NCI-H2196 (cell line): ENCODE results near the gene QRICH1.

ENCODE experiments used
- DNase-seq: peaks from one replicate; lab custom pipeline; 2025; ENCODE audit not compliant: unreplicated experiment; lab: John Stamatoyannopoulos, UW

Gene QRICH1

DNA sequence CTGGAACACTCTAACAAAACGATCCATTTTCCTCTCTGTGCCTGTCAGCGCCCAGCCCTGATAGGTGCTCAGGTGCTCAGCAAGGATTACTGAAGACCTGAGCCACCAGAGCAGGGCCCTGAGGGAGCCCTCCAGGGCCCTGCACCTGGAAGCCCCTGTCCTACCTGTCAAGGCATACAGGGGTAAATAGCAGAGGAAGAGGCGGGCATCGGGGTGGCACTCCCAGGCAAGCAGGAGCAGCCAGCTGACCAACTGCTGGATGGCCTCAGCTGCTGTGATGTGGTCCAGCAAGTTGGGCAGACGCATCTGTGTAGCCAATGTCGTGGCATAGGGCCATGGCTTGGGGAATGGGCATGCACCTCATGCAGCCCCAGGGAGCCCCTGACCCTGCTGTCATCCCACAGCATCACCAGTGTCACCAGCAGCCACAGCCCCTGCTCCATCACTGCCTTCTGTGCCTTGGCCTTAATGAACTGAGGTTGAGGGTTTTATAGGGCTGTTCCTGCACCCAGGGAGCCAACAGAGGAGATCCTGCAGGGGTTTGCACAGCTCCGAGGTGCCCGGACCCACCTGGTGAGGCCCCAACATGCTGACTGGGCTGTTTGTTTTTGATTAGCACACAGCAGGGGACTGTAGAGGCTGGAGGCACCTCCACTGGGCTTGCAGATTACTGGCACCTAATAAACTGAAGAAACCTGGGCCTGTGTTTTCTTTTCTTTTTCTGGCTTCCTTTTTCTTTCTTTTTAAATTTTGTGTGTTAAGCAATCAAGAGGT, 94.6 kb downstream of the QRICH1 start:
- DNase-seq, result no peak

DNA sequence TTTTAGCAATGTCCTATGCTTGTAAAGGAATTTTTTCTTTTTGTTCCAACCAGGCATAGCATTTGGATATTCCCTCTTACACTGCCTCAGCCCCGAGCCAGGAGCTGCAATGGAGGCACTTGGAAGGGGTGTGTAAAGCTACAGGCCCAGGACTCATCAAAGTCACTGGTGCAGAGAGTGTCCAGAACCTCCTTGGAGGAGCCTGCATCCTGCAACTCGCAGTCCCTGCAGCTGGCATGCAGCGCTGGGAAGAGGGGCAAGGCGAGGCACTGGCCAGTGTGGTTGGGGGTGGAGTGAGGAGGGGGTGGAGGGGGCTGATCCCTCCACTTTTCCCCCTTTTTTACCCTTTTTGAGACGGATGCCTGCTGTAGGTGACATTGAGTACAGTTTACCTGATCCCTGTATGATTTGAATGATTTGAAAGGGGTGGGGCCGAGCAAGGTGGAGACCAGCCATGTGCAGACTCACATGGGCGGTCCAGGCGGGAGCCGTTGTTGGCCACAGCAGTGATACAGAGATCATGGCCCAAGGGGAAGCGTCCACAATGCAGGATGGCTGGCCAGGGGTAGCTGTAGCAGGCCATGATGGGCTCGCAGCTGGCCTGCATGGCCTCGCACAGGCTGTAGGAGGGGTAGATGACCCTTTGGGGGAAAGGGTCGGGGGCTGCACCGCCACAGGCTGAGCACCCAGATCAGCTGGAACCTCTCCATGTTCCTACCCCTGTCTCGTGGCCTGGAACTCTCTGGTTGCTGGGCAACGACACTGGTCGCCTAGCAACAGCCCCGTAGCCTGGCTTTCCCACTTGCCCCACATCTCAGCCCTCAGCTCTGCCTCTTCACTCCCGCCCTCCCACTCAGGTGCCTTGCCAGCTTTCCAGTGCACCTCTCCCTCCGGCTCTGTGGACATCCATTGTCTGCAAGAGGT, 95.9 kb downstream of the QRICH1 start:
- DNase-seq, result peak; percentile 48

DNA sequence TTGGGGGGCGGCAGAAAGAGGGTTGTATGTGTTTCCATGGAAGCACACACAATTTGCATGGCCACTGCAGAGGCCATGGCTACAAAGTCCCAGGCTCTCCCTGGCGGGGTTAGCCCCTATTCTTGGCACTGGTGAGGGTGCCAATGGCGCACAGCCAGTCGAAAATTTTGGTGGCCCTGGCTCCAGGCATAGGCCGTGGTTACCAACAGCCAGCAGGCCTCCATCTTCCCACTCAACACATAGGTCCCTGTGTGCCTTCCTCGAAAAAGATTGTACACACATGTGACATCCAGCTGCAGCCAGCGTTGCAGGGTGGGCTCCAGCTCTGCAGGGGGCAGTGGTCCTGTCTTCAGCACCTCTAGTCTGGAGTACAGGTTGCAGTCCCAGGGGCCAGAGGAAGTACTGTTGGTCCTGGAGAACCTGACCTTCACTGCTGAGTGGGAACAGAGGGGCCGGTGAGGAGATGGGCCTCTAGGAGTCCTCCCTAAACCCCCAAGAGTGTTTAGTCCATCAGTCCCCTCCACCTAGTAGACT, 96.7 kb downstream of the QRICH1 start:
- no peak for DNase-seq

DNA sequence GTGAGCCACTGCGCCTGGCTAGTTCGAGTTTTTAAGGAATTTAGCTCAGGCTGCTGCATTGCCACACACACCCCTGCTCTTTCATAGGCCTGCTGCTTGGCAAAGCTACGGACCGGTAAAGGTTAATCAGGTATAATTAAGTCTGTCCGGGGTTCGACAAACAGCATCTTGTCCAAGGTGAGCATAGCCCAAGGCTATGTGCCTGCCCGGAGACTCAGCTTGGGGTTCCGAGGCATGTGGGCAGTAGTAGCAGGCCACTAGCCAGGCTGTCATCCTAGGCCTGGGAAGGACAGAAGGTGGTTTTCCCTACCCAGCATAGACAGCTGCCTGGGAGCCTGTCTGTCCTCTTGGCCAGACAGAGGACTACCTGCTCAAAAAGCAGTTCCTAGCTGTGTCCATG, 97.2 kb downstream of the QRICH1 start:
- no peak for DNase-seq

DNA sequence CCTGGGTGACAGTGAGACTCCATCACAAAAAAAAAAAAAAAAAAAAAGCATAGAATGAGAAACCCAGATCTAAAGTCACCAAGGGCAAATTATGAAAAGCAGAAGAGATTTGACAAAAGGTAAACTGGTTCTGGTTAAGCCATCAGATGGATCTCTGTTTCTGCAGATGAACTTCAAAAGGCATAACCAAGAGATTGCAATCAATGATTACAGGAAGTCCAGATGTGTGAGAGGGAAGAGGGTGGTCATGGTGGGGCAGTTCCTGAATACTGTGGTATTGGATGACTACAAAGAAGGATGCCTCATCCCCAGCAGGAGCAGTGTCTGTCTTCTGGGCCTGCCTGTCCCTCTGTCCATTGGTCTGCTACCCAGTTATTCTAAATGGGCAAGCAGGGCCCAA, 100.0 kb downstream of the QRICH1 start:
- DNase-seq, result no peak

DNA sequence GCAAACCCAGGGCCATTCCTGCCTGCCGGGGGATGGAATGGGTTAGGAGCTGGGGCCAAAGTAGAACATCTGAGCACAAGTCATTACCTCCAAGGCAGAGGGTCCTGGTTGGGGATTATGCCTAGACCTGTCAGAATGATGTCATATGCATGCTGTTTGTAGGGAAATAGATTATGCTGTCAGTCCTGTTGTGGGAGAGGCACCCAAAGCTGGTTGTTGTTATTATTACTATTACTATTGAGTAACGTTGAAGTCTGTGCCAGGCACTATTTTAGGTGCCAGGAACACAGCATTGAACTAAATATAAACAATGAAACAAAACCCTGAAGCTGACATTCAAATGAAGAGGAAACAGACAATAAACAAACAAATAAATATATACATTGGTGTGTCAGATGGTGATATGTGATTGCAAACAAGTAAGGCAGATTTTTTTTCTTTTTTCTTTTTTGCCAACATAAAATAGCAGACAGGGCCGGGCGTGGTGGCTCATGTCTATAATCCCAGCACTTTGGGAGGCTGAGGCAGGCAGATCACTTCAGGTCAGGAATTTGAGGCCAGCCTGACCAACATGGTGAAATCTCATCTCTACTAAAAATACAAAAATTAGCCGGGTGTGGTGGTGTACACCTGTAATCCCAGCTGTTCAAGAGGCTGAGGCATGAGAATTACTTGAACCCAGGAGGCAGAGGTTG, 101.9 kb downstream of the QRICH1 start:
- DNase-seq, result no peak

DNA sequence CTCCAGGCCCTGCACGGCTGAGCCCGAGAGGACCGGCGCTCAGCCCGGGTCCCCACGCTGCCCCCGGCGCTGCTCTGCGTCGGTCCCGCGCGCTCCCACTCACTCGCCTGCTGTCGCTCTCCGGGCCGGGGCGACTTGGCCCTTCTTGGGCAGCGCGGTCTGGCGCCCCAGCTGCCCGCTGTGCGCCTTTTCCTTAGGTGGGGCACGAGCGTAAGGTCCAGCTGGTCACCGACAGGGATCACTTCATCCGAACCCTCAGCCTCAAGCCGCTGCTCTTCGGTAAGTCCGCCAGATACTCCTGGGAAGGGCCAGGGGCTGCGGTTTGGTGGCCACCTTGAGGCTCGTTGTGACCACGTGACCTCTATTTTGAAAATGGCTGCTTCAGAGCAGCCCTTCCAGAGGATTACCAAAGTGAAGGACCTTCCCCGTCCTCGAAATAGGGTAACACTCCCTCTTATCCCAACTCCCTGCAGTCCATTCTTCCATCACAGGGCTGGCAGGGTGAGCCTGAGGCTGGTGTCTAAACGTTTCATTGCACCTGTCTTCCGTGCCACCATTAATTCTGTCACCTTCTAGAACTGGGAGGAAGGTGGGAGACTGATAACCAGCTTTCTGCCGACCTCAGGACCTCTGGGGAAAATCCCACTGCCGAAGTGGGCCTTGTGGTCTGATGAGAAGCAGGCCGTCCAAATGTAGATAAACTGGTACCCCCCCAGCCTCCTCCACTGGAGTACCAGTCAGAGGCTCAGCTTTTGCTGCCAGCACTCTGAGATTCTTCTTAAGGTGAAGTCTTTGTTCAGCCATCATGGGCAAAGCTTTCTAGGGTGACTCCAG, 103.0 kb downstream of the QRICH1 start:
- peak; percentile 29 for DNase-seq

DNA sequence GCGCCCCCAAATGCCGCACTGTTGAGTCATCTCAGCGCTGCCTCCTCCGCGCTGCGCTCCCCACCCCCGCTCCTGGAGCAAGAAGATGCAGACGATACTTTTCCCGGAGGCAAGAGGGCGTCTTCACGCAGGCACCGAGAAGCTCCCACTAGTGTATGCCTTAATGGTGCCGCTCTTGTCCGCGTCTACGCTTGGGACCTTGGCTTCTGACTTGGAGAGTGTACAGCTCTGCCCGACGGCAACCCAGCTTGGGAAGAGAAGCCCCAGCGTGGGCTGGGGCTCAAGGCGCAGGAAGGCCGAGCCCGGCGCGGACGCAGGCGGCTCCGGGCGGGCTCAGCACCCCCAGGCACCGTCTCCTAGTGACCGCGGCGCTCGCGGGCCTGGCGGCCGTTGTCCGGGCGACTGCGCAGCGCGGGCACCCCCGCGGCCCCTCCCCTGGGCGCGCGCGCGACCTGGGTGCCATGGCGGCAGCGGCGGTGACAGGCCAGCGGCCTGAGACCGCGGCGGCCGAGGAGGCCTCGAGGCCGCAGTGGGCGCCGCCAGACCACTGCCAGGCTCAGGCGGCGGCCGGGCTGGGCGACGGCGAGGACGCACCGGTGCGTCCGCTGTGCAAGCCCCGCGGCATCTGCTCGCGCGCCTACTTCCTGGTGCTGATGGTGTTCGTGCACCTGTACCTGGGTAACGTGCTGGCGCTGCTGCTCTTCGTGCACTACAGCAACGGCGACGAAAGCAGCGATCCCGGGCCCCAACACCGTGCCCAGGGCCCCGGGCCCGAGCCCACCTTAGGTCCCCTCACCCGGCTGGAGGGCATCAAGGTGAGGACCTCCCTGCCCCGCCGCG, 103.9 kb downstream of the QRICH1 start, which contains the start of gene P4HTM:
TSS of gene P4HTM (plus strand) at position 446 of the 840 bp plus-strand sequence. CDS start at position 462, 16 bp downstream.
- peak; percentile 54 for DNase-seq

DNA sequence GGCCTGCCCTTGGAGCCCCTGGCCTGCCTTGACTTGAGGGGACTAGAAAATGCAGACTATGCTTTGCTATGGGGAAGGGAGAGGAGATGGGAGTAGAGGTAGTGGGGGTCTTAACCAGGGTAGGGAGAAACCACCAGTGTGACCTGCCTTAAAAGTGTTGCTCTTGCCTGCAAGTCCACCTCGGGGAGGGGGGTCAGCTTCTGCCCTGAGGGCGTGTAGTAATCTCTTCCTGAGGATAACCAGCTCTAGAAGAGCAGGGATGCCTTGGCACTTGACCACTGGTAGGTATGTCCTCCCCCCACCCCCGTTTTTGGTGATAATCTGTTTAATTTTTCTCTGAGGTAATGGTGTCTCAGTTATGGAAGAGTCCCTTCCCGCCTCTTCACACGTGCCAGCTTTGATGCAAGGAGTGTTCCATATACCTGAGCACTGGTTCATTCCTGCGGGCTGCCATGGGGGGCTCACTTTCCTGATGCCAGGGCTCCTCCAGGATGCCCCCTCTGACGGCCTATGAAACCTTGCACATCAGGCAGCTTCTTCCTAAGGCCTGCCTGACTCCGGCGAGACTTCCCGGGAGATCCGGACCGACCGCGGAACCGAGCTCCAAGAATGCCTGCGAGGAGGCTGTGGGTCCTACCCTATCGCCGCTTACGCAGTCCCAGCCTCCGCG, 104.6 kb downstream of the QRICH1 start:
- DNase-seq, result no peak

DNA sequence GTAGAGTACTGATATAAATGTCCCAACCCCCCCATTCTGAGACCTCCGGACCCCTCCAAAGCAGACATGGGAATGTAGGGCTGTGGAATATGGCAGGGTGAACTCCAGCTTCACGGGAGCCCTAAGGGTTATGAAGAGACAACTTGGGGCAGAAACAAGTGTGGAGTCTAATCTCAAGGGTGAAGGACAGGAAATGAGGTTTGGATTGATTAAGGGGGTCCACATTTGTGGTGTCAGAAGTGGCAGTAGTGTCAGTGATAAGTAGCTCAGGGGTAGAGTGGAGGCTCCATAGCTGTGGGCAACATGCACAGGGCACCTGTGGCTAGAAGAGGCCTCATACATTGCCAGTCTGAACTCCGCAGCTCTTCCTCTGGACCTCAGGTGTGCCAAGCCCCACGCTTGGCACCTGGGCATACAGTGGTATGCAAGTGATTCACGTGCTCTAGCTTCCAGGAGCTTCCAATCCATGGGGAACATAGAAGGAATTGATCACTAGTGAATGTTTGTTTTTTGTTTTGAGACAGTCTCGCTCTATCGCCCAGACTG, 108.0 kb downstream of the QRICH1 start:
- no peak for DNase-seq

DNA sequence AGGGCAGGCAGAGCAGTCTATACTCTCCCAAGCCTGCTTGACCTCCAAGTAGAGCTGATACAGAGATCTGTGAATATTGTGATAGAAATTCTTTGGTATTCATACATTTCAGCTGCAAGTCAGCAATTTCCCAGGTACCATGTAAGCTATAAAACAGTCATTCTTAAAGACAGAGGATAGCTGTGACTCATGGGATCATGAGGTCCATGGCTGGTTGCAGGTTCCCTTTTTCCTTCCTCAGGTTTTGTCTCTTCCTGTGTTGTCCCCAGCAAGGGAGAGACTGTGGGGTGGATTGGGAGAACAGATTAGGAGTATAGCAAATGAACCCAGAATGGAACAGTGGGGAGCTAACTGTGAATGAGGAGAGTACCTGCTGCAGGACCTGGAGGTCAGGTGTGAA, 109.2 kb downstream of the QRICH1 start:
- DNase-seq, result no peak

DNA sequence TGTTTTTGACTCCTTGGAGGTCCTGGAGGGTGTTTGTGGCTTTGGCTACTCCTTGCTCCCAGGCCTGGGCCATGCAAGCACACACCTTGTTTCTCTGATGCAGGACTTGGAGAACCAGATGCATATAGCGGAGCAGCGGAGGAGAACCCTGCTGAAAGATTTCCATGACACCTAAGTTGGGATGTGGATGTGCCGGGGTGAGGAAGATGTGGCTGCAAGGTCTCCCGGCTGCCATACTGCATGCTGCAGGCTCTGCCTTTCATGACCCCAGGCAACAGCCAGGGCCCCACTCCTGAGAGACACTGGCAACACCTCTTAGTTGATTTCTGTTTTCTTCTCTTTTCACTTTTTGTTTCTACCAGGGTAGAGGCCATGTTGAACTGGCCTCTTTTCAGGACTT, 110.8 kb downstream of the QRICH1 start:
- no peak for DNase-seq

DNA sequence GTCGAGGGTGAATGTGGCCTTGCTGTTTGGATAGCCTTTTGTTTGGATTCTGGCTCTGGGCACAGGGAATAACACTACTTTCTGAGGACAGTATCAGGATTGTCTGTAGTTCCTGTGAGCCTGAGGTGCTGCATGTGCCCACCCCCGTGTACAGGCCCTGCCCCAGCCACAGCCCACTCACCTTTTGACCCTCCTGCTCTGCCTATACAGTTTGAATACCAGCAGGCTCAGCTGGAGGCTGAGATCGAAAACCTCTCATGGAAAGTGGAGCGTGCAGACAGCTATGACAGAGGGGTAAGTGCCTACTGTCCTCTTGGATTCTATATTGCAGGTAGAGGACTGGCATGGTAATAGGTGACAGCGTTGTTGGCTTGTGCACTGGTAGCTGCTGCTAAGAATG, 111.2 kb downstream of the QRICH1 start:
- DNase-seq, result no peak

DNA sequence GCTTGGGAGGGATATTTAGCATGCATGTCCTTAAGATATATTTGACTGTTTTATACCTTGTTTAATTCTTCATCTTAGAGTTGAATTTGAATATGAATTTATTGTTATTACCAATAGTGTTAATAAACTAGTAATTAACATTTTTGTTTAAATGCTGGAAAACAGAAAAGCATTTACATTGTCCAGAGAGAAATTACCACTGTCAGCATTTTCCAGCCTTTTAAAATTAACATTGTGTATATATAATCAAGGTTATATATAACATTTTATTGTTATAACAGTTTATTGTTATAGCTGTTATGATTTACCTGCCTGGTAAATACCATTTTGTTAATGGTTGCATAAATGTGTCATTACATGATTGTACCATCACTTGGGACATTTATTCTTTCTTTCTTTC, 111.9 kb downstream of the QRICH1 start:
- DNase-seq, result no peak

DNA sequence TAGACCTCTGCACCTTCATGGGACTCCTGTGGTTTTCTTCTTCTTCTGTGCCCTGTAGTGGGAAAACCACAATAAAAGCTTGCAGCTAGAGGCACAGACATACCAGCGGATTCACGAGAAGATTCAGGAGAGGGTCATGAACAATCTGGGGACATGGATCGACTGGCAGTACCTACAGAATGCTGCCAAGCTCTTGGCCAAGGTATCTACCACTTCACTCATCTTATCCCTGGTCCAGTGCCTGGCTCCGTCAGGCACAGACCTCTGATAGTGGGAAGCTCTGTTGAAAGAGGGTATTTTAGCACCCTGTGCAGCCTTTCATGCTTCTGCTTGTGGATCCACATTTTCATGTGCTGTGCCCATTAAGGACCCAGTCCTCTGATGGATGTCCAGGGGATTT, 113.6 kb downstream of the QRICH1 start:
- DNase-seq, result no peak
